GM21390 (cell line): ENCODE results near the gene KLHDC4.
"Not testable (repeated sequence)": the region's sequence is repeated elsewhere in the genome, so short reads cannot be mapped to it uniquely, and the experiment has no call there.

ENCODE experiments used
- ATAC-seq: cut with Tn5 transposase; IDR thresholded peaks from one replicate; pipeline ENCODE4 v1.9.1; 2021; ENCODE audit not compliant: unreplicated experiment

The KLHDC4 gene

GRCh38 chr16:87765776-87766484 is at the start of gene KLHDC4:
Gene KLHDC4, minus strand, starts transcription at chr16:87765986. Its CDS starts 96 bp downstream, at chr16:87765890.
- peak; percentile 71 for ATAC-seq

- no peak for ATAC-seq
Observed at GRCh38 chr16:87815567-87815966, 49.8 kb upstream of the KLHDC4 start.

- no peak for ATAC-seq
Observed at GRCh38 chr16:87812200-87812656, 46.4 kb upstream of the KLHDC4 start.

- not testable (repeated sequence) for ATAC-seq
Observed at GRCh38 chr16:87811454-87811853, 45.7 kb upstream of the KLHDC4 start.

GRCh38 chr16:87809150-87809902 is 43.5 kb upstream of the KLHDC4 start:
- ATAC-seq, result peak; percentile 53

GRCh38 chr16:87808108-87808507 is 42.3 kb upstream of the KLHDC4 start:
- ATAC-seq, result no peak

GRCh38 chr16:87806641-87807546 is 41.1 kb upstream of the KLHDC4 start:
- no peak for ATAC-seq

GRCh38 chr16:87806261-87806640 is 40.5 kb upstream of the KLHDC4 start:
- ATAC-seq, result no peak

GRCh38 chr16:87803385-87803784 is 37.6 kb upstream of the KLHDC4 start:
- ATAC-seq, result no peak

GRCh38 chr16:87802670-87803069 is 36.9 kb upstream of the KLHDC4 start:
- no peak for ATAC-seq

- ATAC-seq, result no peak
Observed at GRCh38 chr16:87801679-87802259, 36.0 kb upstream of the KLHDC4 start.

- no peak for ATAC-seq
Observed at GRCh38 chr16:87800497-87800896, 34.7 kb upstream of the KLHDC4 start.

GRCh38 chr16:87795336-87795735 is 29.6 kb upstream of the KLHDC4 start:
- ATAC-seq, result no peak

GRCh38 chr16:87794485-87795078 is 28.8 kb upstream of the KLHDC4 start:
- no peak for ATAC-seq

- ATAC-seq, result no peak
Observed at GRCh38 chr16:87792205-87792565, 26.4 kb upstream of the KLHDC4 start.

GRCh38 chr16:87791295-87792204 is 25.8 kb upstream of the KLHDC4 start:
- ATAC-seq, result no peak

GRCh38 chr16:87790292-87791100 is 24.7 kb upstream of the KLHDC4 start:
- no peak for ATAC-seq

GRCh38 chr16:87789437-87790291 is 23.9 kb upstream of the KLHDC4 start:
- no peak for ATAC-seq
